A549 (cell line): ENCODE data around the gene KRT6B.

Experiments
- CHD2 ChIP-seq: fragments of 150-350 bp; IDR thresholded peaks from 2 replicates; pipeline ENCODE4 v1.6.1; 2014; ENCODE audit warnings: low read length; ENCODE audit not compliant: partially characterized antibody
- KDM1A ChIP-seq: fragments of 200-600 bp; sonication (generic); IDR thresholded peaks from 2 replicates; pipeline ENCODE4 v1.6.1; 2016; ENCODE audit warnings: low read depth, mild to moderate bottlenecking
- RFX5 ChIP-seq: fragments of 450-650 bp; IDR thresholded peaks from 2 replicates; pipeline ENCODE4 v1.7.1; 2014; ENCODE audit warnings: antibody characterized with exemption, mild to moderate bottlenecking, moderate library complexity
- TF ChIP-seq, protein P1 (sequence below): fragments of >200 bp; sonication (Bioruptor Twin); formaldehyde crosslinking; IDR thresholded peaks from 3 replicates; pipeline ENCODE4 v1.5.1; 2016

DNA sequence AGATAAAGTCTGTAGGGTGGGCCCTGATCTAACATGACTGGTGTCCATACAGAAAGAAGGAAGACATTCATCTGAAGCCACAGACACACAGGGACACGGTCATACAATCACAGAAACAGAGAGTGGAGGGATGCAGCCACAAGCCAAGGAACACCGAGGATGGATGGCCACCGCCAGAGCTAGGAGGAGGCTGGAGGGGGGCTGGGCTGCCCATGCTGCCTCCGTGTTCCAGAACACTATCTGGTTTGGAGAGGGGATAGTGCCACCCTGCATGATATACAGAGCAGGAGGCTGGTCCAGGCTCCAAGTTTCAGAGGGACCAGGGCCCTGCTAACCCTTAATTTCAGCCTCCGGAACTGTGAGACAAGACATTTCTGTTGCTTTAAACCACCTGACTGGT lies 26.5 kb downstream of the KRT6B start:
- TF ChIP-seq KDM1A (no peak), CHD2 (no peak), RFX5 (no peak)
- TF ChIP-seq, protein P1, sequence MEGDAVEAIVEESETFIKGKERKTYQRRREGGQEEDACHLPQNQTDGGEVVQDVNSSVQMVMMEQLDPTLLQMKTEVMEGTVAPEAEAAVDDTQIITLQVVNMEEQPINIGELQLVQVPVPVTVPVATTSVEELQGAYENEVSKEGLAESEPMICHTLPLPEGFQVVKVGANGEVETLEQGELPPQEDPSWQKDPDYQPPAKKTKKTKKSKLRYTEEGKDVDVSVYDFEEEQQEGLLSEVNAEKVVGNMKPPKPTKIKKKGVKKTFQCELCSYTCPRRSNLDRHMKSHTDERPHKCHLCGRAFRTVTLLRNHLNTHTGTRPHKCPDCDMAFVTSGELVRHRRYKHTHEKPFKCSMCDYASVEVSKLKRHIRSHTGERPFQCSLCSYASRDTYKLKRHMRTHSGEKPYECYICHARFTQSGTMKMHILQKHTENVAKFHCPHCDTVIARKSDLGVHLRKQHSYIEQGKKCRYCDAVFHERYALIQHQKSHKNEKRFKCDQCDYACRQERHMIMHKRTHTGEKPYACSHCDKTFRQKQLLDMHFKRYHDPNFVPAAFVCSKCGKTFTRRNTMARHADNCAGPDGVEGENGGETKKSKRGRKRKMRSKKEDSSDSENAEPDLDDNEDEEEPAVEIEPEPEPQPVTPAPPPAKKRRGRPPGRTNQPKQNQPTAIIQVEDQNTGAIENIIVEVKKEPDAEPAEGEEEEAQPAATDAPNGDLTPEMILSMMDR, result no peak
